ENCODE results near the gene SLC38A7.
A peak's percentile ranks its signal among the peaks of the same experiment; 100 is the strongest.

SLC38A7 gene

GRCh38 chr16:58636466-58636865 lies 48.1 kb downstream of the SLC38A7 start:
- no peak for DNase-seq (ENCODE audit: low read depth)

- DNase-seq (ENCODE audit: low read depth) = no peak
Measured at GRCh38 chr16:58635502-58635901, 49.1 kb downstream of the SLC38A7 start.

GRCh38 chr16:58634265-58634802 lies 50.2 kb downstream of the SLC38A7 start:
- DNase-seq (ENCODE audit: low read depth) = no peak

- peak; percentile 100 for DNase-seq (ENCODE audit: low read depth)
Measured at GRCh38 chr16:58629733-58630640, 54.6 kb downstream of the SLC38A7 start, which contains the start of gene CNOT1. Gene CNOT1 (minus strand): TSS chr16:58629826. CDS start chr16:58599337, 30,489 bp downstream.

- DNase-seq (ENCODE audit: low read depth) = peak; percentile 35
Measured at GRCh38 chr16:58628845-58629732, 55.5 kb downstream of the SLC38A7 start.

- DNase-seq (ENCODE audit: low read depth) = no peak
Measured at GRCh38 chr16:58624209-58624608, 60.4 kb downstream of the SLC38A7 start.

- no peak for DNase-seq (ENCODE audit: low read depth)
Measured at GRCh38 chr16:58620396-58620795, 64.2 kb downstream of the SLC38A7 start.

GRCh38 chr16:58615280-58615679 lies 69.3 kb downstream of the SLC38A7 start:
- DNase-seq (ENCODE audit: low read depth) = peak; percentile 67

Measured in EH (cell line).